Mesodermal cell (in vitro differentiated cells): ENCODE measurements around the gene EFCC1.

ENCODE experiments used
- H3K27ac ChIP-seq: 2 replicates; pipeline ENCODE4 v1.7.0; 2013; ENCODE audit warnings: mild to moderate bottlenecking, low read depth, low read length, moderate library complexity; ENCODE audit not compliant: severe bottlenecking
- H3K36me3 ChIP-seq: 2 replicates; pipeline ENCODE4 v1.7.1; 2013; ENCODE audit warnings: mild to moderate bottlenecking, low read length, moderate library complexity; ENCODE audit not compliant: control insufficient read depth, insufficient read depth
- H3K4me1 ChIP-seq: one replicate; pipeline ENCODE4 v1.7.1; 2013; ENCODE audit warnings: mild to moderate bottlenecking, low read length; ENCODE audit not compliant: insufficient read depth, control insufficient read depth, poor library complexity, severe bottlenecking
- H3K4me3 ChIP-seq: 2 replicates; pipeline ENCODE4 v1.7.0; 2013; ENCODE audit warnings: low read length, control low read depth, mild to moderate bottlenecking; ENCODE audit not compliant: insufficient read depth, poor library complexity, severe bottlenecking; ENCODE audit errors: extremely low read depth
- H3K9me3 ChIP-seq: 2 replicates; pipeline ENCODE4 v1.7.1; 2013; ENCODE audit warnings: mild to moderate bottlenecking, low read length, moderate library complexity; ENCODE audit not compliant: control insufficient read depth
- WGBS, 2 experiments: methylation state at CpG; one replicate each; pipeline ENCODE4 v1.1.5; 2013; ENCODE audit warnings: missing lambda C conversion rate in 2 of 2; ENCODE audit not compliant: insufficient coverage in 2 of 2; 5-methylcytosine and 5-hydroxymethylcytosine counted together

Gene EFCC1

GRCh38 chr3:128975276-128975675, 25.8 kb upstream of the EFCC1 start:
- H3K27ac ChIP-seq: no peak overlapping the region
- no peaks in the 10 kb centered on the region for H3K36me3 ChIP-seq
- no peak overlapping the region for H3K4me3 ChIP-seq
- H3K4me1 ChIP-seq: no peaks in the 10 kb centered on the region
- no peaks in the 10 kb centered on the region for H3K9me3 ChIP-seq
- no CpG with 5 or more reads among the region's 1 CpG for WGBS, 2 experiments

- Histone ChIP-seq H3K27ac (no peak overlapping the region), H3K36me3 (no peaks in the 10 kb centered on the region), H3K9me3 (no peaks in the 10 kb centered on the region), H3K4me3 (no peak overlapping the region), H3K4me1 (no peaks in the 10 kb centered on the region)
- 83 to 86% methylated on average over 9 of the region's 9 CpGs for WGBS, 2 experiments
Measured at GRCh38 chr3:128983293-128984069, 17.6 kb upstream of the EFCC1 start.

- no peak overlapping the region for H3K4me3 ChIP-seq
- H3K9me3 ChIP-seq: no peaks in the 10 kb centered on the region
- WGBS, 2 experiments: 100% methylated on average over 1 of the region's 3 CpGs
- H3K36me3 ChIP-seq: no peaks in the 10 kb centered on the region
- no peaks in the 10 kb centered on the region for H3K4me1 ChIP-seq
- no peak overlapping the region for H3K27ac ChIP-seq
Measured at GRCh38 chr3:128984596-128984995, 16.5 kb upstream of the EFCC1 start.

- no peak overlapping the region for H3K27ac ChIP-seq
- H3K36me3 ChIP-seq: no peaks in the 10 kb centered on the region
- WGBS, 2 experiments: 97% methylated on average over 7 of the region's 15 CpGs
- no peaks in the 10 kb centered on the region for H3K4me1 ChIP-seq
- no peak overlapping the region for H3K4me3 ChIP-seq
- no peaks in the 10 kb centered on the region for H3K9me3 ChIP-seq
Measured at GRCh38 chr3:128987302-128988100, 13.6 kb upstream of the EFCC1 start.

GRCh38 chr3:128988286-128988685, 12.8 kb upstream of the EFCC1 start:
- 88 to 92% methylated on average over 6 of the region's 8 CpGs for WGBS, 2 experiments

GRCh38 chr3:128991355-128991895, 9.7 kb upstream of the EFCC1 start:
- WGBS, 2 experiments: 95 to 97% methylated on average over 13 to 14 of the region's 18 CpGs
- H3K27ac ChIP-seq: no peak overlapping the region
- no peaks in the 10 kb centered on the region for H3K4me1 ChIP-seq
- no peaks in the 10 kb centered on the region for H3K36me3 ChIP-seq
- H3K4me3 ChIP-seq: no peak overlapping the region
- H3K9me3 ChIP-seq: no peaks in the 10 kb centered on the region

More at GRCh38 chr3:128988286-128988685, 12.8 kb upstream of the EFCC1 start:
- Histone ChIP-seq H3K4me3 (no peak overlapping the region), H3K9me3 (no peaks in the 10 kb centered on the region), H3K27ac (no peak overlapping the region), H3K4me1 (no peaks in the 10 kb centered on the region), H3K36me3 (no peaks in the 10 kb centered on the region)

GRCh38 chr3:128992926-128993460, 8.1 kb upstream of the EFCC1 start:
- Histone ChIP-seq H3K27ac (no peak overlapping the region), H3K4me3 (no peak overlapping the region), H3K4me1 (no peaks in the 10 kb centered on the region), H3K9me3 (no peaks in the 10 kb centered on the region), H3K36me3 (no peaks in the 10 kb centered on the region)
- 67 to 69% methylated on average over 13 to 17 of the region's 20 CpGs for WGBS, 2 experiments

- Histone ChIP-seq H3K36me3 (no peaks in the 10 kb centered on the region), H3K4me1 (no peaks in the 10 kb centered on the region), H3K4me3 (peak within 1 kb of the TSS; percentile 41), H3K27ac (no peak within 1 kb of the TSS), H3K9me3 (no peaks in the 10 kb centered on the region)
- 4 to 5% methylated on average over 46 to 52 of the region's 57 CpGs for WGBS, 2 experiments
Measured at GRCh38 chr3:128993461-128994172, 7.5 kb upstream of the EFCC1 start, which contains the start of gene CFAP92. TSS of gene CFAP92 (minus strand) at chr3:128994076. CDS start at chr3:128993304, 772 bp downstream.

GRCh38 chr3:128994173-128994512, 7.0 kb upstream of the EFCC1 start:
- Histone ChIP-seq H3K4me1 (no peaks in the 10 kb centered on the region), H3K4me3 (peak overlapping the region; percentile 41)
- 6 to 9% methylated on average over 7 to 12 of the region's 13 CpGs for WGBS, 2 experiments

More at GRCh38 chr3:128994173-128994512, 7.0 kb upstream of the EFCC1 start:
- Histone ChIP-seq H3K27ac (no peak overlapping the region), H3K36me3 (no peaks in the 10 kb centered on the region), H3K9me3 (no peaks in the 10 kb centered on the region)
